GM12873 (cell line): Measurements from ENCODE around the gene PPM1L.

ENCODE experiments used
- CTCF ChIP-seq: IDR thresholded peaks from 2 replicates; pipeline ENCODE4 v1.5.1; 2012; ENCODE audit warnings: low read depth, mild to moderate bottlenecking, moderate library complexity, low read length, control low read depth; ENCODE audit not compliant: insufficient read depth; ENCODE audit errors: missing control alignments

Gene PPM1L

GRCh38 chr3:161020256-161020655 is 264.2 kb downstream of the PPM1L start:
- TF ChIP-seq CTCF = no peak

DNA sequence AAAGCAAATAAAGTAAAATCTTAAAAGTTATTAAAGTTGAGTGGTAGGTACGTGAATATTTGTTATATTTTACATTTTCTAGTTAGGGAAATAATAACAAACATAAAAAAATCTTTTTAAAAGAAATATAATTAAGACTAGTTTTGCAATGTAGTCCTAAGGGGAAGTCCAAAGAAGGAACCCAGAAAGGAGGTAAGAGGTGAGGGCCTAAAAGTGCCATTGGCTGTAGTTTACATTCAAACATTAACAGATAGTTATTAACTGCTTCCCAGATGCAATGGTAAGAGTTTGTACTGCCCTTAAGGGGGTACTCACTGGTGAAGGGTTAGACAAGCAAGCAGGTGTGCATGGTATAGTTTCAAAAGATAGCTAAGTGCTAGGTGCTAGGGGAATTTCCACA is 269.9 kb downstream of the PPM1L start:
- TF ChIP-seq CTCF = no peak

GRCh38 chr3:161026612-161027510 is 270.8 kb downstream of the PPM1L start:
- TF ChIP-seq CTCF = no peak

- no peak for TF ChIP-seq CTCF
Observed at GRCh38 chr3:161028555-161029153, 272.6 kb downstream of the PPM1L start.

- no peak for TF ChIP-seq CTCF
Observed at GRCh38 chr3:161031134-161031533, 275.1 kb downstream of the PPM1L start.

- peak; percentile 32 for TF ChIP-seq CTCF
Observed at GRCh38 chr3:161034913-161035550, 279.0 kb downstream of the PPM1L start.

DNA sequence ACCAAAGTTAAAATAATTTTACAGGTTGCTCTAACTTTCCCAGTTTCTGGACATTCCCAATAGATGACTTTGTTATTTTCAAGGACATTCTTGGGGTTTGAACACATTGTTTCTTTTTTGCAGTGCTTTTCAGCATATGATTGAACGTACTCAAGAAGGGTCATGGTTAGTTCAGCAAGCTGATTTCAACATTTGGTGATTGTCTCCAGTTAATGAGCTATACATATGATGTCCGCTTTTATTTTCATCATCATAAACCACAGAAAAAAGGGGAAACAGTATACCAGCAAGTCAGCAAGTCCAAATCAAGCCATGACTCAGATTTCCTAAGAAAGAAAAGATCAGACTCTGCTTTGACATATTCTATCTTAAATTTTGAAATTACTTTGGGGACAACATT is 279.7 kb downstream of the PPM1L start:
- no peak for TF ChIP-seq CTCF
